GM18517 (cell line): Measurements from ENCODE around the gene FNIP2.
A peak's percentile ranks its signal among the peaks of the same experiment; 100 is the strongest.

ENCODE experiments used
- ATAC-seq: cut with Tn5 transposase; IDR thresholded peaks from one replicate; pipeline ENCODE4 v1.9.1; 2021; ENCODE audit warnings: mild to moderate bottlenecking, moderate library complexity; ENCODE audit not compliant: unreplicated experiment

FNIP2 gene

DNA sequence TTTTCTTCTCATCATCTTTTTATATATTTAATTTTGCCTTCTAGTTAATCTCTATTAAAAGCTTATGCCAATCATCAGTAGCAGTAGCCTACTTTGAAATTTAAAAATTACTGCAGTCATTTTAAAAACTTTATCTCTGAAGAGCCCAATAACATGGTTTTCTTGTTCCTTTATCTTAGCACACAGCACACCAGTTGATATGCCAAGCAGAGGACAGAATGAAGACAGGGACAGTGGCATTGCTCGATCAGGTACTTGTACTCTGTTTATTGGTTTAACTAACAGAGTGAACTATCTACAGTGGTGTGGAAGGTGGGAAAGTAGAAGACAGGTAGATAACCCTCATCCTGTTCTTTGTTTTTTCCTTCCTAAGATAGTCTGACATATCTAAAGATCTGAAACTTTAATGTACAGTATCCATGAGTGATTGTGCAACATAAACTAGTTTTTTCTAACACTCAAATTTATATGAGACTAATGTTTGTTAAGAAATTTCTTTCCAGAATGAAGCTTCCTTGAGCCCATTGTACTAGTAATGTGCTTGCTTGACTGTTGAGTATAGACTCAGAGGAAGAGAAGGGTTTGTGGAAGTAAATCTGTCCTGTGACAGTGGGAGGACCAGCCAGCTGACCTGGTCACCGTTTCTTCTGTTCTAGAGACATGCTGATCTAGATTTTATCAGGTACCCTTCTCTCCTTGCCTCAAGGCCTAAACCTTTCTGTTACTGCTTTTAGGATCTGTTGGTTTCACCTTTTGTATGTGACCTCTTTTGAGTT is 66.6 kb downstream of the FNIP2 start:
- no peak for ATAC-seq

DNA sequence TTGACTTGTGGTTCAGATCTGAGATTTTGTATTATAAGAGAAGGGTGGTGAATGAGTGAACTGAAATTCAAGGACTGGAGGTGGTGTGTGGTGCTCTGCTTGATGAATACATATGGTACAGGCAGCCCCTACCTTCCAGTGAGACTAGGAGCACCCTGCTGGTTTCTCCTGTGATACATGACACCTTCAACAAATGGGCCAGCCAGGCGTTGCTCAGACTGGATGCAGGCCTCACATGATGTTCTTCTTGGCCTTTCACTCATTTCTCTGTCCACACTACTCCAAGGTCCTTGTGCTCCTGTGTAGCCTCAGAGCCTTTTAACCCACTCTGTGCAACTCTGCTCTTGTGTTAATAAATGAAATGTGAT is 67.2 kb downstream of the FNIP2 start:
- no peak for ATAC-seq

DNA sequence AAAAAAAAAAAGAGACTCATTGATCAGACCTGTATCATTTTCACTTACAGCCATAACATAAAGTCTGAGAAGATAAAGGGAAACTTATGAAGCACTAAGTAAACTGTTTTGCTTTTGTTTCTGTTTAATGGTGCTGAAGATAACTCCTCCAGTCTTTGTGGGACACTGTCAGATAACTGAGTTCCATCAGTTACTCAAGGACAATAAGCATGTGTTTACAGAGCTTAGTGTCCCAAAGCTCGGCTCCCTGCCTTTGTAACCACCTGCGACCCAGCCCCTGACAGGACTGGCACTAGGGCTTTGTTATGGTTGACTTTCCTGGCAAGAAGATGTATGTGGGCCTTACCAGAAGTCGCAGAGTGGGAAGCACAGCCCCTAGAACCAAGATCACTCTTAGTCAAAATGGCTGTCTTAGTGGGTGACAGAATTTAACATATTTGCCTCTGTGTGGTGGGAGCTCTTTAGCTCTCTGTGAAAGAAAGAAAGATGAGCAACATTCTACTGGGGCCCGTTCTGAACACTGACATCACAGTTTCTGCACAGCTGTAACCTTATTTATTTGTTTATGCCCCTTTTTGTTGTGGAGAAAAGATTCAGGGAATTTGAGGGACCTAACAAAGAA is 68.1 kb downstream of the FNIP2 start:
- no peak for ATAC-seq

DNA sequence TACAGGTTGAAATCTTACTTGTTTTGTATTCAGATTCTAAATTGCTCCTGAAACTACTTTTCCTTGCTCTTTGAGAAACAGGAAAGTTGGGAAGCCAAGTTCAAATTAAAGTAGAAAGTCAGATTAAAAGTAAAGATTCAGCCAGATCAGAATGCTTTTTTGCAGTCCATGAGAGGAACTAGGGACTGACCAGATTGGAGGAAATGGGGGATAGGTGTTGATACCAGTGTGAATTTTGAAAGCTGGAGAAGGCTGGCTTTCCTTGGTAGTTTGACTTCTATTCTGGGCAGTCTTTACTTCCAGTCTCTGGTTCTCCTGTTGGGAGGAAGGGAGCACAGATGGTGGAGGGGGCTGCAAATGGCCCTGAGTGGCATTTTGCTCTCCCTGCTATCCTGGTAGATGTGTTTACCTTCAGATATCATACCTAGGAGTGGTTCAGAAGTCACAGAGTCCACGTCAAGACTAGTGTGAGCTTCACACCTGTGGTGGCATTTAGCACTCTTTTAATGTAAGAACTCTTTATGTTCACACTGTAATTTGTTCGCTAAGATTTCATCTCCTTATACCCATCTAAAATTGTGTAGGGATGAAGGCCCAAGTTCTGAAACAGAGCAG is 68.8 kb downstream of the FNIP2 start:
- no peak for ATAC-seq

DNA sequence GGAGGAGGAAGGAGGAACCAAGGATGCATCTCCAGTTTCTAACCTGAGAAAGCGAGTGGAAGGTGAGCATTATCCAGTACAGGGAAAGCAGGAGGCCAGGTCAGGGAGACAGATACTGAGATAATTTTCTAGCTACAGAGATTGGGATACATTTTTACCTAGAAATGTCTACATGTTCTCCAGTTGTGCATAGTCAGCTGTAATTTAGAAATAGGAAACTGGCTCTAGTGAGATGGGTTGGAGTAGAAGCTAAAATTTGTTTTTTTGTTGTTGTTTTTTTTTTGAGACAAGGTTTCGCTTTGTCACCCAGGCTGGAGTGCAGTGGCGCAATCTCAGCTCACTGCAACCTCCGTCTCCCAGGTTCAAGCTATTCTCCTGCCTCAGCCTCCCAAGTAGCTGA is 71.3 kb downstream of the FNIP2 start:
- no peak for ATAC-seq

DNA sequence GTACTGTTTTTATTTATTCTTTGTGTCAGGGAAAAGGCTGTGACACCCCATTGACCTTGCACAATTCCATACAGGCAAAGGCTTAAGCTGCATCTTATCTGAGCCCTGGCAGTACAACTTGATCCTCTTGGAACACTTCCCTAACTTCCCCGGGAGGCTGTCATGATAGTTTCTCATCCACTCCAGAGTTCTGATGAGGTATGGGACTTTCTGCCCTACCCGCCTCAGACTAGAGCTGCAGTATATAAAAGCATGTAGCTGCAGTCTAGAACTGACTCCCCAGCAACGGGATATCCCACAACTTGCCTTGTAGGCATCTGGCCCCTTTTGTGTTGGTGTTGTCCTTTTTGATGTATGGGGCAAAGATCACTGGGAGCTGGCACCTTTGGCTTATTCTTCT is 72.7 kb downstream of the FNIP2 start:
- ATAC-seq: no peak

DNA sequence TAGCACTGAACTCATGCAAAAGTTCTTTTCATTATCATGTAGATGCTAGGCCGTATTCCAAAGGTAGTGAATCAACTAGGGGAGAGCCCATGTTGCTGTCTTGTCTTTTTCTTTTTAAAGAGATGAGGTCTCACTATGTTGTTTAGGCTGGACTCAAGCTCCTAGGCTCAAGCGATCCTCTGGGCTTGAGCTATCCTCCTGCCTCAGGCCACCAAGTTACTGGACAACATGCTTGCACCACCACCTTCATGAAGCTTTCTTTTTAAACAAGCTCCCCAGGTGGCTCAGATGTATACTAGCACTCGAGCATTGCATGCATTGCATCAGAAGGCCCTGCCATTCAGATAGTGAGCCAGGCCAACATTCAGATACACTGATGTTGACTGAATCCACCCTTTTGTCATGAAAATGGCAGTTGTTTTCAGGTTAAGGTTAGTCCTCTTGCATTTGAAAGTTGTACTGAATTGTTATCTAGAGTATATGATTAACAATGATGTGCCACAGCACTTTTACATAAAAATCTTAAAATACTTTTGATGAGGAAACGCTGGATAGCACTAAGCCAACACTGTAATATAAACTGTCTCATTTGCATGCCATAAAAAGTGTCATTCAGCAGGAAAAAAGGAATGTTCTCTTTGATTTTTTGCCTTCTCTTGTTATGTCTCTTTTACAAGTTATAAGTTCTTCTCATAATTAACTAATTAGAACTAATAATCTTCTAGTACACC is 76.7 kb downstream of the FNIP2 start:
- ATAC-seq: no peak

DNA sequence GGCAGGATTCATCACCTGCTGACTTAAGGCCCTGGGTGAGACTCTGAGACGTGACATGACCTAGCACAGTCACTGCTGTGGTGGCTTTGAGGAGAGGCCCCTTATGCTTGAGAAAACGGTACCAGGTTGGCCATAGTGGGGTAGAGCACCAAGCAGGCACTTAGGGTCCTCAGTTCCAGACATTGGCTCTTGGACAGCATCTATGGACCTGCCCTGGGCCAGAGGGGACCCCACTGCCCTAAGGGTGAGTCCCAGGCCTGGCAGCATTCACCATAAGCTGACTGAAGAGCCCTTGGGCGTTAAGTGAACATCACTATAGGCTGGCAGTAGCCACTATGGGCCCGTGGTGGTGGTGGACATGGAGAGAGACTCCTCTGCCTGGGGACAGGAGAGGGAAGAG is 78.7 kb downstream of the FNIP2 start:
- no peak for ATAC-seq

DNA sequence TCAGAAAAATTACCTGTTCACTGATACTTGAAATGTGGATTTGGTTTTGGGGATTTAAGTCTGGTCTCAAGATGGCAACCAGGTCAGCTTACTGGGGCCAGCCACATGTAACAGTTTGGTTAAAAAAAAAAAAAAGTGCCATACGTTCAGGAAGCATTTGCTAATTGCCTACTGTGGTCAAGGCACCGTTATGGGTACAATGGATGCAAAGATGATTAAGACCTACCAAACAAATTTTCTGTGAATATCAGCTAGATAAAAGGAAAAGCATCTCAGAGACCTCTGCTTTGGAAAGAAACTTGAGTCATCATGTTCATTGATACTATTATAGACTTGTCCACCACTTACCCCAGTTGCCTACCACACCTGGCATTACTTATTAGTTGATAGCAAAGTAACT is 80.9 kb downstream of the FNIP2 start:
- no peak for ATAC-seq

DNA sequence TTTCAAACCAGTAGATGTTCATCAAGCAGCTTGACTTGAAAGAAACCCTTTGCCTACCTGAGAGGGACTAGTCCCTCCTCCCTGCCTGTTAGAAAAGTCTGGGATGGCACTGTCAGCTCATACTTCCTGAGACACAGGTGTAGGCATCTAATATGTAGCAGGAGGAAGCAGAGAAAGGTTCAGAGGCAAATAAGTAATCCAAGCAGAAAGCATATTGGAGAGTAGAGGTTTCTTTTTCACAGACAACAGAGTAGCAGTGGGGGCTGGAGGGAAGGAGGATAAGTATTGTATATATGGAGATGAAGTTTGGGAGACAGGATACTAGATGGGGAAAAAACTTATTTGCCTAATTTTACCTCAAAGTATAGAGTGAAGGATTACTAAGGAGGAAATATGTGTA is 81.5 kb downstream of the FNIP2 start:
- no peak for ATAC-seq

DNA sequence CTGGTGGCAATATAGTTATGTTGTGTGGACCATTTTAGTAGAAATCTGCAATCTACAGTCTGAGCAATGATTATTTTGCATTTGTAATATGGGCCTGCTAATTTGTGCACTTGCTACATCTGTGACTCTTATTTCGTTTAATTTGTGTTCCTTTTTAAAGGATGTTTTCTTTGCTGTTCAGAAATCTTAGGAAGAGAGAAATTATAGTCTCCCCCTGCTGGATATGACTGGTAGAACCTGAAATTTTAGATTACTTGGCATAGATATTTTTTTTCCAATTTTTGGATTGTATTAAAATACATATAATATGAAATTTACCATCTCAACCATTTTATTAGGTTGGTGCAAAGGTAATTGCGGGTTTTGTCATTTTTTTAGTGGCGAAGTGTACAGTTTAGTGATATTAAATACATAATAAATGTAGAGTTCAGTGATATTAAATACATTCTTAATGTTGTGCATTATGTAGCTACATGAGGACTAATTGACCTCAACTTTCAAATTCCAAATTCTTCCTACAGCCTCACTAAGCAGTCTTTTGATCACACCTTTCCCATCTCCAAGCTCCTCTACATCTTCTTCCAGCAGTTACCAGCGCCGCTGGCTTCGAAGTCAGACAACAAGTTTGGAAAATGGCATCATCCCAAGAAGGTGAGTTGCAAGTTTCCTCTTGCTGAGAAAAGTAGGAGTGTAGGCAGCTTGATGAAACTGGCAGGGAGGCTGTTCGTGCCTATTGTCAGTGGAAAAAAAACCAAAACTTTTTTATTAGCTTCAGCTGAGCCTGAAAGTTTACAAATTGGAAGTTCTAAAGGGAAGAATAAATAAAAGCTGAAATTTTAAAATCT is 82.2 kb downstream of the FNIP2 start:
- ATAC-seq: no peak

DNA sequence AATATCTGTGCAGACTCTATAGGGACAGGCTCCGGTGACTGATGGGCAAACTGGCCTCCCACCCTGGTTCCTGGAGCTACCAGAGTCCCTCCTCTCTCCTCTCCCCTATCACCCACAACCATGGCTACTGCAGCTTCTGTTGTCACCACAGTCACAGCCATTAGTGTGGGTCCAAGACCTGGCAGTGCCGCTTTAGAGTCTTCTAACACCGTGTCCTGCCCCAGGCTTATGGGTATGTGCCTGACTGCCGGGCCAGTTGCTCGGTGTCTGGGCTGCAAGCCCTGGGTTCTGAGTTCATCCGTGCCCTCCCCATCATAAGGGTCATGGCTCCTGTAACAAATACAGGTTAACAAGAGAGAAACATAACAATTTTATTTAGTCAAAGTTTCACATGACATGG is 85.4 kb downstream of the FNIP2 start:
- ATAC-seq: no peak

DNA sequence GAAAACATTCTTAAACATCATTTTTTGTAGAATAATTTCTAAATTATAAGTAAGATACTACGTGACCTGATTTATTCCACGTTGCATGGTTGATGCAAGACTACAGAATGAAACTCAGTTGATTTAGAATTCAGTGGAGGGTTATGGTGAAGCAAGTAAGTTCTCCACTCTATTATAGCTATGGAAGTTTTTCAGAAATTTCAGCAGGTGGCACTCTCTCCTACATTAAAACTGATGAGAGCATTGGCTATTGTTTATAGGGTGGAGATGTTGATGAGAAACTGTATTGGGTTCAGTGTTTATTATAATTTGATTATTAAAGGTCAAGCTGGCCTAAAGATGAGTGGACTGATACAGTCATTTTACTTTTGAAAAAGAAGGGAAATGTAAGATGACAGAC is 88.0 kb downstream of the FNIP2 start:
- ATAC-seq: peak; percentile 58

DNA sequence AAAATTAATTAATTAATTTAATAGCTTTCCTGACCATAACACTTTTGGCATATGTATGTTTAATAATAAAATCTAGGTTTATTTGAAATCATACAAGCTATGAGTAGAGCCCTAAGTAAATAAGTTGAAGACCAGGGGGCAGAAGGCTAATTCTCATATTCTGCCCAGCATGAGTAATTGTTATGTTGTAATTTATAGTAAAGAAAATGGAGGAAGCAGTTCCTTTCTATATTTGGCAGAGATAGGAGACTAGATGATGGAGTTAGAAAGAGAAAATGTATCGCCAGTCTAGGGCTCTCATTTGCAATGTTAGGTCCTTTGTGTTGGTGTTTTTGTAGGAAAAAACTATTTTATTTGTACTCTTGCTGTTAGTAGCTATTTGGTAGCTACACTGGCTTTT is 89.1 kb downstream of the FNIP2 start:
- no peak for ATAC-seq

DNA sequence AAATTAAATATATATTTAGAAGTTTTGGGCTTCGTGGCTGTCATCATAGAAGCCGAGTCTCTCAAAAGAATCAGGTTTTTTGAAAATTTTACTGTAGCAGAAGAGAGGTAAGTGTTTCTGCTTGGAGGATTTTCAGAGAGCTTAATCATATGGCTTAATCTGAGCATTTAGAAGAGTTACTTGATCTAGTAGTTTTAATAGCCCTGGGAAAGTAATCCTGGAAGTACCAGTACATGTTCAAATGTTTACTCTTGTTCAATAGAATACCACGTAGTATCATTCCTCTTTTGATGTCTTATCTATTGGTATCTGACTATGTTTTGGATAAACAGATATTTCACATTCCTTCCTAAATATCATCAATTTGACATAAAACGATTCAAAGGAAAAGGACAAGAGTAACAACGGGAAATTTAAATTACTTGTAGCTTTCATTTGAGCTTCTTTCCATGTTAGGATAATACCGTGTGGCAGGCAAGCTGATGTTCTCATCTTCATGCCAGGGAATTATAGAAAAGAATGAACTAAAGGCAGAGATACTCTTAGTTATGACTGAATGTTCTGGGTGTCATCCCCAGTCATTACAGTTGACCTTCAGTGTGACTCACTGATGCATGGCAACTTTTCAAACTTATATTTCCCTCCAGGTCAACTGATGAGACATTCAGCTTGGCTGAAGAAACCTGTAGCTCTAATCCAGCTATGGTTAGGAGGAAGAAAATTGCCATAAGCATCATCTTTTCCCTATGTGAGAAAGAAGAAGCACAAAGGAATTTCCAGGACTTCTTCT is 89.8 kb downstream of the FNIP2 start:
- no peak for ATAC-seq

DNA sequence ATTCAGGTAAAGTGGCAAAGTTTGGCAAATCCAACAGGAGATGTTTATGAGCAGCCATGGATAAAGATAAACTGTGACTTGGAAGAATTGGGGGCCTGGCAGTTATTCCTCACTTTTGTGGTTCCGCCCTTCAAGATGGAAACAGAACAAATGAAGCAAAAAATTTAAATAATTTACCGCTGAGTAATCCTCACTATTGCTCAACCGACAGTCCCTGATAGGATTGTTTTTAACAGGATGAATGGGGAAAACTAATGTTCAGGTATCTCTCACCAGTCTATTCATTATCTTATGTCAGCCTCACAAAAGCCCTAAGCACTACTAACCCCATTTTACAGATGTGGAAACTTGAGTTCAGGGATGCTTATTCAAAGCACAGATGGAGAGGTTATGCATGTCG is 90.8 kb downstream of the FNIP2 start:
- no peak for ATAC-seq

DNA sequence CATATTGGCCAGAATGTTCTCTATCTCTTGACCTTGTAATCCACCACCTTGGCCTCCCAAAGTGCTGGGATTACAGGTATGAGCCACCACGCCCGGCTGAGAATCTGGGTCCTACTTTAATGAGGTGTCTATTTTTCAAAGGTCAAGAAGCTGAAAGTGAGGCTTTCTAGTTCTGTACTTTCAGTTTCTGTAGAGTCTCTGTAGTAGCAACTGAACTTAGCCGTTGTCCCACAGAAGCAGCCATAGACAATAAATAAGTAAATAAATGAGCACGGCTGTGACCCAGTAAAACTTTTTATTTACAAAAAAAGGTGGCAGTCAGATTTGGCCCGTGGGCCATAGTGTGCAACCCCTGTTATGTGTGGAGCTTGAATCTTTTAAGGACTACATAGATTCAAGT is 92.0 kb downstream of the FNIP2 start:
- peak; percentile 82 for ATAC-seq

DNA sequence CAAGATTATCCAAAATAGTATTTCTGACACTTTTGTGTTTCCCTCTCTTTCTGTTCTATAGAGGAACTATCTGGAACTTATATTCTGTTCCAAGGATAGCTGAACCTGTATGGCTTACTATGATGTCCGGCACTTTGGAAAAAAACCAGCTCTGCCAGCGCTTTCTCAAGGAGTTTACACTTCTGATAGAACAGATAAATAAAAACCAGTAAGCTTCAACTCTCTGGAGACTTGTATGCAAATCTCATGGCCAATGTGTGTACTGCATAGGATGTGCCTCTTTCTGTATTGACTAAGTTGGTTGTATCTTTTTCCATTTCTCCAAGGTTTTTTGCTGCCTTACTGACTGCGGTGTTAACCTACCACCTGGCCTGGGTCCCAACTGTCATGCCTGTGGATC is 92.5 kb downstream of the FNIP2 start:
- peak; percentile 5 for ATAC-seq

DNA sequence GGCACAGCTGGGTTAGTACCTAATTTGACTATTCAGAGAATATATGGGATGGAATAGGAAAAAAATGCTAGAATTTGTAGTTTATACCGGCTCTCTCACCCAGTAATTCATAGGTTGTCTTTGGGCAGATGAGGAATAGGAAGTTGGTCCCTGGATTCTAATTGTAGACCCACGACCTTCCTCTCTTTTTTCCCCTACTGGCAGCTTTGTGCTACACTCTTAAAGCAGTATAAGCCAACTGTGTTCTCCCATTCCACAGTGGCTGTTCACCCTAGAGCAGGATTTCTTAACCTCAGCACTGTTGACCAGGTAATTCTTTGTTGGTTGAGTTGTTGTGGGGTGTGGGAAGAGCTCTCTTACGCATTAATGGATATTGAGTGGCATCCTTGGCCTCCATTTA is 92.9 kb downstream of the FNIP2 start:
- ATAC-seq: no peak

DNA sequence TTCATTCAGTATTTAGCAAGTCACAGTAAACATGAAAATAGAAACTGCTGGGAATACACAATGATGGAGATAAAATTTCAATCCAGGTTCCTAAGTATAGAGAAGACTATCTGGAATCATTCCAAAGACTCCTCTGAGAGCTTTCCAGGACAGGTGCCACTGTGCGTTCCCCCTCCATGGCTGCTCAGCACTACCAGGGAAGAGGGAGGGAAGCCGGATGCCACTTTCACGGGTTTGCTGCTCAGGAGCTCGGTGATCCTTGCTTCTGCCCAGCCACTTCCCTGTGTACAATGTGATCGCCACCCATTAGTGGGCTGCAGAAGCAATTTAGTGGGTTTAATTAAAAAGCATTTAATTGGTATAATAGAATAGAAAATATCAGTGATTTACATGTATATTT is 94.5 kb downstream of the FNIP2 start:
- no peak for ATAC-seq
